Measurements from ENCODE around the gene TBC1D5. TPM values are rescaled to one million over a fixed set of nuclear protein-coding genes. Genes with fewer than 3 reads are reported as not detected.
"Not testable (repeated sequence)": the region's sequence is repeated elsewhere in the genome, so short reads cannot be mapped to it uniquely, and the experiment has no call there.

TBC1D5 gene
- polyA plus RNA-seq, 6 donors from 2014 or later, result 54.7 to 83.0 (median 73.6) TPM

GRCh38 chr3:17360991-17361390 is 381.4 kb downstream of the TBC1D5 start:
- DNase-seq (no peak), ATAC-seq (ENCODE audit: low read depth in 2 of 2) (no peak)
- Mint-ChIP-seq H3K4me3 (no peak overlapping the region), H3K36me3 (peaks cover 0 to 15% of the 10 kb centered on the region in 2 donors), H3K27me3 (no peaks in the 10 kb centered on the region), H3K4me1 (no peaks in the 10 kb centered on the region), H3K27ac (no peak overlapping the region), H3K9me3 (no peaks in the 10 kb centered on the region)

GRCh38 chr3:17359911-17360310 is 382.5 kb downstream of the TBC1D5 start:
- Mint-ChIP-seq H3K9me3 (no peaks in the 10 kb centered on the region), H3K4me1 (no peaks in the 10 kb centered on the region), H3K27ac (peak overlapping the region in 1 of 6 donors; percentile 71), H3K4me3 (no peak overlapping the region), H3K36me3 (peaks cover 0 to 15% of the 10 kb centered on the region in 2 donors), H3K27me3 (no peaks in the 10 kb centered on the region)
- DNase-seq (no peak), ATAC-seq (ENCODE audit: low read depth in 2 of 2) (no peak)

GRCh38 chr3:17357035-17357710 is 385.3 kb downstream of the TBC1D5 start:
- H3K9me3 Mint-ChIP-seq, result no peaks in the 10 kb centered on the region
- DNase-seq, result no peak
- ATAC-seq (ENCODE audit: low read depth in 2 of 2), result no peak
- H3K4me3 Mint-ChIP-seq, result no peak overlapping the region
- no peaks in the 10 kb centered on the region for H3K4me1 Mint-ChIP-seq
- no peak overlapping the region for H3K27ac Mint-ChIP-seq
- H3K27me3 Mint-ChIP-seq, result no peaks in the 10 kb centered on the region
- peaks cover under 1 to 5% of the 10 kb centered on the region in 2 donors for H3K36me3 Mint-ChIP-seq

- Mint-ChIP-seq H3K4me1 (no peaks in the 10 kb centered on the region), H3K4me3 (no peak overlapping the region), H3K9me3 (peaks cover 0 to 5% (median 2%) of the 10 kb centered on the region in 7 donors), H3K36me3 (peaks cover 7 to 10% of the 10 kb centered on the region in 2 donors), H3K27me3 (no peaks in the 10 kb centered on the region), H3K27ac (peak overlapping the region in 2 of 6 donors; percentile 1 to 67)
- DNase-seq (no peak), ATAC-seq (ENCODE audit: low read depth in 2 of 2) (no peak)
These were observed 385.8 kb downstream of the TBC1D5 start for GRCh38 chr3:17356585-17356984.

- ATAC-seq (ENCODE audit: low read depth in 2 of 2) (no peak), DNase-seq (no peak)
- Mint-ChIP-seq H3K4me3 (no peak overlapping the region), H3K36me3 (peaks cover 10 to 12% of the 10 kb centered on the region in 2 donors), H3K4me1 (no peaks in the 10 kb centered on the region), H3K9me3 (peaks cover 0 to 6% (median 2%) of the 10 kb centered on the region in 7 donors), H3K27me3 (no peaks in the 10 kb centered on the region), H3K27ac (no peak overlapping the region)
These were observed 386.8 kb downstream of the TBC1D5 start for GRCh38 chr3:17355591-17355990.

GRCh38 chr3:17354341-17354740 is 388.1 kb downstream of the TBC1D5 start:
- no peak overlapping the region for H3K4me3 Mint-ChIP-seq
- H3K9me3 Mint-ChIP-seq, result peaks cover 0 to 6% (median 2%) of the 10 kb centered on the region in 7 donors
- peaks cover 12 to 17% of the 10 kb centered on the region in 2 donors for H3K36me3 Mint-ChIP-seq
- ATAC-seq (ENCODE audit: low read depth in 2 of 2) (no peak), DNase-seq (no peak)
- H3K27ac Mint-ChIP-seq, result peak overlapping the region in 1 of 6 donors; percentile 52
- H3K4me1 Mint-ChIP-seq, result no peaks in the 10 kb centered on the region
- no peaks in the 10 kb centered on the region for H3K27me3 Mint-ChIP-seq

- no peak overlapping the region for H3K27ac Mint-ChIP-seq
- H3K36me3 Mint-ChIP-seq, result peaks cover 12 to 24% of the 10 kb centered on the region in 2 donors
- no peaks in the 10 kb centered on the region for H3K27me3 Mint-ChIP-seq
- H3K4me3 Mint-ChIP-seq, result no peak overlapping the region
- H3K4me1 Mint-ChIP-seq, result no peaks in the 10 kb centered on the region
- no peak for DNase-seq
- H3K9me3 Mint-ChIP-seq, result peaks cover 0 to 6% (median 2%) of the 10 kb centered on the region in 7 donors
- ATAC-seq (ENCODE audit: low read depth in 2 of 2), result no peak
These were observed 389.8 kb downstream of the TBC1D5 start for GRCh38 chr3:17352620-17353019.

- H3K4me3 Mint-ChIP-seq; DNase-seq; H3K4me1 Mint-ChIP-seq; ATAC-seq (ENCODE audit: low read depth in 2 of 2); H3K9me3 Mint-ChIP-seq; H3K27me3 Mint-ChIP-seq: not testable (repeated sequence)
- H3K36me3 Mint-ChIP-seq, result peaks cover 12 to 24% of the 10 kb centered on the region in 2 donors
- H3K27ac Mint-ChIP-seq, result peak overlapping the region in 1 of 6 donors; percentile 87
These were observed 391.2 kb downstream of the TBC1D5 start for GRCh38 chr3:17351193-17351592.

- no peak overlapping the region for H3K27ac Mint-ChIP-seq
- H3K9me3 Mint-ChIP-seq, result peaks cover 0 to 6% (median 2%) of the 10 kb centered on the region in 7 donors
- ATAC-seq (ENCODE audit: low read depth in 2 of 2) (no peak), DNase-seq (no peak)
- peaks cover 12 to 19% of the 10 kb centered on the region in 2 donors for H3K36me3 Mint-ChIP-seq
- H3K4me1 Mint-ChIP-seq, result no peaks in the 10 kb centered on the region
- H3K4me3 Mint-ChIP-seq, result no peak overlapping the region
- H3K27me3 Mint-ChIP-seq, result no peaks in the 10 kb centered on the region
These were observed 393.3 kb downstream of the TBC1D5 start for GRCh38 chr3:17349093-17349492.

GRCh38 chr3:17342119-17342518 is 400.3 kb downstream of the TBC1D5 start:
- no peak for ATAC-seq (ENCODE audit: low read depth in 2 of 2)
- no peaks in the 10 kb centered on the region for H3K4me1 Mint-ChIP-seq

GRCh38 chr3:17340693-17341092 is 401.7 kb downstream of the TBC1D5 start:
- DNase-seq, result no peak
- Mint-ChIP-seq H3K27ac (peak overlapping the region in 1 of 6 donors; percentile 23), H3K36me3 (peaks cover 0 to 21% of the 10 kb centered on the region in 2 donors), H3K9me3 (no peaks in the 10 kb centered on the region), H3K4me3 (no peak overlapping the region), H3K4me1 (no peaks in the 10 kb centered on the region), H3K27me3 (no peaks in the 10 kb centered on the region)
- no peak for ATAC-seq (ENCODE audit: low read depth in 2 of 2)

More at GRCh38 chr3:17342119-17342518, 400.3 kb downstream of the TBC1D5 start:
- Mint-ChIP-seq H3K4me3 (no peak overlapping the region), H3K27me3 (no peaks in the 10 kb centered on the region), H3K9me3 (no peaks in the 10 kb centered on the region), H3K36me3 (peaks cover 0 to 15% of the 10 kb centered on the region in 2 donors), H3K27ac (peak overlapping the region in 1 of 6 donors; percentile 1)
- no peak for DNase-seq

GRCh38 chr3:17340261-17340660 is 402.2 kb downstream of the TBC1D5 start:
- DNase-seq (no peak), ATAC-seq (ENCODE audit: low read depth in 2 of 2) (no peak)
- Mint-ChIP-seq H3K27ac (peak overlapping the region in 1 of 6 donors; percentile 23), H3K36me3 (peaks cover 0 to 21% of the 10 kb centered on the region in 2 donors), H3K4me1 (no peaks in the 10 kb centered on the region), H3K27me3 (no peaks in the 10 kb centered on the region), H3K4me3 (no peak overlapping the region), H3K9me3 (no peaks in the 10 kb centered on the region)

- no peak for DNase-seq
These were observed 403.3 kb downstream of the TBC1D5 start for GRCh38 chr3:17339132-17339575.

GRCh38 chr3:17336291-17336690 is 406.1 kb downstream of the TBC1D5 start:
- peaks cover 0 to 17% of the 10 kb centered on the region in 2 donors for H3K36me3 Mint-ChIP-seq
- no peak overlapping the region for H3K27ac Mint-ChIP-seq
- H3K4me1 Mint-ChIP-seq, result no peaks in the 10 kb centered on the region
- no peaks in the 10 kb centered on the region for H3K9me3 Mint-ChIP-seq
- ATAC-seq (ENCODE audit: low read depth in 2 of 2), result no peak
- H3K4me3 Mint-ChIP-seq, result no peak overlapping the region
- H3K27me3 Mint-ChIP-seq, result no peaks in the 10 kb centered on the region
- no peak for DNase-seq

More at GRCh38 chr3:17339132-17339575, 403.3 kb downstream of the TBC1D5 start:
- H3K27me3 Mint-ChIP-seq, result no peaks in the 10 kb centered on the region
- no peak overlapping the region for H3K4me3 Mint-ChIP-seq
- no peak for ATAC-seq (ENCODE audit: low read depth in 2 of 2)
- no peaks in the 10 kb centered on the region for H3K4me1 Mint-ChIP-seq
- no peaks in the 10 kb centered on the region for H3K9me3 Mint-ChIP-seq
- H3K36me3 Mint-ChIP-seq, result peaks cover 0 to 21% of the 10 kb centered on the region in 2 donors
- no peak overlapping the region for H3K27ac Mint-ChIP-seq

All from naive B cell (primary cell).